HG03045 (cell line): Measurements from ENCODE around the gene MYOT.

Source experiments
- ATAC-seq: cut with Tn5 transposase; IDR thresholded peaks from one replicate; pipeline ENCODE4 v1.9.1; 2021; ENCODE audit warnings: mild to moderate bottlenecking, moderate library complexity; ENCODE audit not compliant: unreplicated experiment

Gene MYOT, protein sequence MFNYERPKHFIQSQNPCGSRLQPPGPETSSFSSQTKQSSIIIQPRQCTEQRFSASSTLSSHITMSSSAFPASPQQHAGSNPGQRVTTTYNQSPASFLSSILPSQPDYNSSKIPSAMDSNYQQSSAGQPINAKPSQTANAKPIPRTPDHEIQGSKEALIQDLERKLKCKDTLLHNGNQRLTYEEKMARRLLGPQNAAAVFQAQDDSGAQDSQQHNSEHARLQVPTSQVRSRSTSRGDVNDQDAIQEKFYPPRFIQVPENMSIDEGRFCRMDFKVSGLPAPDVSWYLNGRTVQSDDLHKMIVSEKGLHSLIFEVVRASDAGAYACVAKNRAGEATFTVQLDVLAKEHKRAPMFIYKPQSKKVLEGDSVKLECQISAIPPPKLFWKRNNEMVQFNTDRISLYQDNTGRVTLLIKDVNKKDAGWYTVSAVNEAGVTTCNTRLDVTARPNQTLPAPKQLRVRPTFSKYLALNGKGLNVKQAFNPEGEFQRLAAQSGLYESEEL

DNA sequence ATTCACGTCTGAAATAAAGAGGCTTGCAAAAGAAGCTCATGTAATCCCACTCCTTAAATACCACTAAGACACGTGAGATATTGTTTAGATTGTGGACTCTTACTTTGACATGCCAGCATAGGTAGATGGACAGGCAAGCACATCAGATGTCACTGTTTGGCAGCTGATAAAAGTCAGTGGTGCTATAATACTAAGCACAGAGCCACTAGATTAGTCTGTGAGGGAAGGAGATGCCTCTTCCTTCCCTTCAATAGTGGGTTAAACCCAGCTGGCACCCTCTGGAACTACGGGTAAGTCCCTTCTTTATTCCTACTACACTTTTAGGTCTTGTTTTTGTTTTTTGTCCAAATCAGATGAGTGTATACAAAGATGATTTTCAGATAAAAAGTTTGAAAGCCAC is at the start of gene MYOT:
MYOT (plus strand) TSS at position 197 of the 400 bp plus-strand sequence. CDS start 2,792 bp downstream, outside the sequence.
- no peak for ATAC-seq

DNA sequence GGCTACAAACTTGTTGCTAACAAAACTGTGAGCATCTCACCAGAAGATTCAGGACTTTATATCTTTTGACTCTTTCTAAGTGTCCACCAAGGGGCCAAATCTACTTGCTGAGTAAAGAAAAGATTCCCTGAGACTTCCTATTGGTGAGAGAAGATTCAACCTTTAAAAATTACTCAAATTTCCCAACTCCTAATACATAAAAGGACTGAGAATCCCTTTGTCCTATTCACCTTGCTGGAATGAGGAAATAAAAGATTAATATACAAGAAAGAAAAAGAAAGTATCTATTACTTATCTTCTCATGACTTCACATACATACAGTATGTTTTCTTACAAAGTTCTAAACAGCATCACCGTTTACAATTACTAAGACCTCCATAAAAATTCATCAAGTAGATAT is 47.9 kb upstream of the MYOT start:
- ATAC-seq: no peak

GRCh38 chr5:137822158-137822764 is 45.4 kb upstream of the MYOT start:
- no peak for ATAC-seq

DNA sequence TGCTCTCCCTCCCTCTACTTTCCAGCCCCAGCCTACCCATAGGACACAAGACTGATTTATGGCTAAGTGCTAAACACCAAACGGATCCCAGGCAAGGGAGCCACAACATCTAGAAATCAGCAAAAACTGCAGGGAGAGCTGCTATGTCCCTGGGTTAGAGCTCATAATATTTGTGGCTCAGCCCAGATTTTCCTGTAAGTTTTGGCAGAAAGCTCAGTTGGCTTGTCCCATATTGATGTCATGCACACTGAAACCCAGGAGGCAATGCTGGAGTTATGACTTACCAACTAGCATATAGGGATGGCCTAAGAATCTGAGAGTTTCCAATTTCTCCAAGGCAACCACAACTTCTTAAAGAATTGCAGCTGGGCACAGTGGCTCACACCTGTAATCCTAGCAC is 44.7 kb upstream of the MYOT start:
- no peak for ATAC-seq

GRCh38 chr5:137825165-137825564 is 42.5 kb upstream of the MYOT start:
- no peak for ATAC-seq

- no peak for ATAC-seq
Observed at GRCh38 chr5:137826067-137826466, 41.6 kb upstream of the MYOT start.

DNA sequence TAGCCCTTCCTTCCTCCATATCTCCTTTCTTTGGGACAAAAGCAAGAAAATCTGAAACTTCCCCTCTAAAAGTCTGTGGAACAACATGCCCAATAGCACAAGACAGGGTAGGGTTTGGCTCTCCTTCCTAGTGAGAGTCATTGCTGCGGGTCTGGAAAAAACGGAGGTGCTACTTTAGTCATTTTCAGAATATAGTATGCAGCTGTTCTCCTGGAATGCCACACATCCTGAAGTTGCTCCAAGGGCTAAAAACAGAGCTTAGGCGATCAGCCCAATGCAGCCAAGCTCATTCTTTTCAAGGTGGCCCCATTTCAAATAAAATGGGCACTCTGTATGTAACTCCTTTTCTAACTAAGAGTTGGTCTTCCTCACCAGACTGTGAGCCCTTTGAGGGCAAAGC is 39.5 kb upstream of the MYOT start:
- no peak for ATAC-seq

GRCh38 chr5:137828664-137829063 is 39.0 kb upstream of the MYOT start:
- ATAC-seq: no peak

- ATAC-seq: no peak
Observed at GRCh38 chr5:137831105-137831504, 36.6 kb upstream of the MYOT start.

- no peak for ATAC-seq
Observed at GRCh38 chr5:137831526-137831925, 36.1 kb upstream of the MYOT start.

DNA sequence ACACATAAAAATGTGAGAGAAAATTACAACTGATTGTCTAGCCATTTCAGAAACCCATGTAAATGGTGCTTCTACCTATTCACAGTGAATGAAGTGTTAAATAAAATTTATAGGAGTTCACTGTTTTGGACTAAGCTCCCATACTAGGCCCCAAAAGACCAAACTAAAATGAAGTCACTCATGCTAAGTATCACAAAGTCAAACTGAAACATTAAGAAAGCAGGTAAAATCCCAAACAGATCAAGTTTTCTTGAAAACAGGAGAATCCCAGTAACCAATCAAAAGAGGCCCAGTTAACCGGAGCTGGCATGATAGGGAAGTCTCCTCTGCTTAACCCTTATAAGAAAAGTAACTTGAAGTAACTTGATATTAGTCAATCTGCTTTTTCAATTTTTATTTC is 35.2 kb upstream of the MYOT start:
- ATAC-seq: no peak

GRCh38 chr5:137833463-137833862 is 34.2 kb upstream of the MYOT start:
- ATAC-seq: no peak

DNA sequence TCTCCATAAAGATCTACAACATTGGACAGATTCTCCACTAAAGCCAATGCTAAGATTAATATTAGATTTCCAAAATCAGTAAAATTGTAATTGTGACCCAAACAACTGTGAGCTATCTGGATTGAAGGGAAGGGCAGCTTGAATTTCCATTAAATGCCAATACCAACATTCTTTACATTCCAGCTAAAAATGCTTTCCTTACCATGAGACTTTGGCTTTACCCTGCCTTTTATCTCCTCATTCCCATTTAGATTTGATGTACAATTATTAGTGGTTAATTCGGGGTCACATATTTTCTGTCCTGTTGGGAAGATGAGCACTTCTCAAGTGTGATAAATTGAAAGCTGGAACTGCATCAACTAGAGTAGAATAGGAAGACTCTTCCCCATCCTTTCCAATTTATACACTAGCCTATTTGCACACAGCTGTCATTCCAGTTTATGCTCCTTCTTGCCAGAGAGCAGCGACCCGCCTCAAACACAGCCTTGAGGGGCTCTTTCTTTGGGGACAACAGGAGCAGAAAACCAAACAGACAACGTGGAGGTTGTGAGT is 33.1 kb upstream of the MYOT start:
- no peak for ATAC-seq

GRCh38 chr5:137836298-137836697 is 31.4 kb upstream of the MYOT start:
- no peak for ATAC-seq

DNA sequence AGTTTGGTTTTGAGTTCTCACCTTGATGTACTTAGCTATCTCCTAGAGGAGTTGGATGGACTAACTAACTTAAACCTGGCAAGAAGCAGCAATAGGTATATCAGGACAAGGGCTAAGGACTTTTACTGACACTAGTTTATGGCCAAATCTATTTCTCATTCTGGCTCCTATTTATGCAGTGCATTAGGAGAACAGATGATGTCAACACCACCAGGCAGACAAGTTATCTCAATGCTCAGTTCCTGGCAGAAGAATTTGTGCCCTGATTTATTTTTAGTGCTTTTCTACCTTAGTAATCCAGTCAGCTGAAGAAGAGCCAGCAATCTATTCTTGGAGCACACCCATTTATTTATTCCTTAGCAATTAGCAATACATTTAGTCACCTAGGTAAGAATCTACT is 30.7 kb upstream of the MYOT start:
- ATAC-seq: no peak

DNA sequence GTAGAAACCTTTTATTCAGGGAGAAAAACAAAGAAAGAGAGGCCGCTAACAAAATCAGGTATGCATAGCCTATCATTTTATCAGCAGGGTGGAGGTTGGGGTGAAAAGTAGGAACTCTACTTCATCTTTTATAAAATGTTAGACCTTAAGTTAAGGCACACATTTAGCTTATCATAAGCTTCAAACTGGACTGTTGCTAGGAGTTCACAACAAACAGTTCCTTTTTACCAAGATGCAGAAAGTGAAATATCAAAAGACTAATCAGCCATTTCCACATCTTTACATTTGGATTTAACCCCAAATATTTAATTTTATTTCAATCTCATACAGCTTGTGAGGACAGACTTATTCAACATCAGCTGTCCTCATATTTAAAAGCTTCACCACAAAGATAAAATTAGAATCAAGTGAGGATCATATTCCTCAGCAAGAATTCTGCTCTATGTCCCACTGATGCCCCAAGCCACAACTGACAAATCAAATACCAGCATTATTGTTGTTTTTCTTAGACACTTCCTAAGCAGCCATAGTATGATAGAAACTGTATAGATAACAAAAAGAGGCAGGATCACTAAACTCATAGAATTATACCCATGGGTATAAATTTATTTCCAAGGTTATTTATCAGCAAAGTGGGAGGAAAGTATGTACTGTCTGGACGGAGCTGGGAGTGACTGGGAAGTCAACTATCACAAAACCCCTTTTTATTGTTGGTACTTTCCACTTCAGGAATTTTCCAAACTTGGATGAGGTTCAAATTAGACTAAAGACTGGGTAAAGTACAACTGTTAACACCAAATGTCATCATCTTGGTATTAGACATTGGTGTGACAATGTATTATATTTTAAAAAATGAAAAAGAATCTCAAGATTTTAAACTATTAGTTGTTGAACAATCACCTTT is 29.9 kb upstream of the MYOT start:
- no peak for ATAC-seq

- no peak for ATAC-seq
Observed at GRCh38 chr5:137838976-137839375, 28.7 kb upstream of the MYOT start.

DNA sequence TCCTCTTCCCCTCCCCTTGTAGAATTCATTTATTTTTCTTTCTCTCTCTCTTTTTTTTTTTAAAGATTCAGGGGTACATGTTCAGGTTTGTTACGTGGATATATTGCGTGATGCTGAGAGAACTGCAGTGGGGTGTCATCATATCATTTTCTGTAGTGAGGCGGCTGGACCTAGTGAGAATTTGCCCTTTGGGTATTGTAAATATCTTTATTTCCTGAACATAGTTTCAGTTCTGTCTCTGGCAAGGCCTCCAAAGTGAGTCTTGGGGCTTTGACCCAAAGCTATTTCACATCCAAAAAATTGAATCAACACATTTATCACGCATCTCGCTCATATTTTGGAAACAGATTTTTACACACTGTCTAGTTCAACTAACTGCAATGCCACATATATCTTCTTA is 25.4 kb upstream of the MYOT start:
- no peak for ATAC-seq

DNA sequence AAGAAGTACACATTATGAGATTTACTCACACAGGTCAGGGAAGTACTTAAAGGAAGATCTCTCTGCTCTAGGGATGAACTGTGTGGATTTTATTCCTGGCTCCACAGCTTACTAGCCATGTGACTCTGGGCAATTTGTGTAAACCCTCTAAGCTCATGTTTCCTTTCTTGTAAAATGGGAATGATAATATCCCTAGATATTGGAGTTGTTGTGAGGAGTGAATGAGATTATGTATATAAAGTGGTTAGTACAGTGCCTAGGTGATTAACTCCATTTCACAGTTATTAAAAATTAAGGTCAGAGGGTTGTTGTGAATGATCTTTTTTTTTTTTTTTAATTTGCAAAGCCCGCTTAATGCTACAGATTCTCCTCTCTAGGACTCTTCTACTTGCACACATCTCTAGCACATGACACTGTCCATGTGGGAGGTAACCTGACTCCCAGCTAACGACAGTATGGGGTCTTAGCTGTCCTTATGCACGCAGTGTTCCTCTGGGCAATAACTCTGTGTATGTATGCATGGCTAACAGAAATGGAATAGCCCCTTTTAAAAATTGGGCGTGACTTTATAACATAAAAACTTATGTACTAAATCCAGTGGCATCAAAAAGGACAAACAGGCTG is 23.9 kb upstream of the MYOT start:
- no peak for ATAC-seq

- ATAC-seq: no peak
Observed at GRCh38 chr5:137845472-137845871, 22.2 kb upstream of the MYOT start.

- peak; percentile 64 for ATAC-seq
Observed at GRCh38 chr5:137847687-137848086, 20.0 kb upstream of the MYOT start.
